NCI-H82 (cell line): ENCODE data around the gene SBF1.
"Not testable (repeated sequence)": the region's sequence is repeated elsewhere in the genome, so short reads cannot be mapped to it uniquely, and the experiment has no call there.

Experiments used
- DNase-seq: peaks from one replicate; lab custom pipeline; 2025; lab: John Stamatoyannopoulos, UW

SBF1 gene

GRCh38 chr22:50425179-50425916 lies 49.5 kb downstream of the SBF1 start:
- no peak for DNase-seq

DNA sequence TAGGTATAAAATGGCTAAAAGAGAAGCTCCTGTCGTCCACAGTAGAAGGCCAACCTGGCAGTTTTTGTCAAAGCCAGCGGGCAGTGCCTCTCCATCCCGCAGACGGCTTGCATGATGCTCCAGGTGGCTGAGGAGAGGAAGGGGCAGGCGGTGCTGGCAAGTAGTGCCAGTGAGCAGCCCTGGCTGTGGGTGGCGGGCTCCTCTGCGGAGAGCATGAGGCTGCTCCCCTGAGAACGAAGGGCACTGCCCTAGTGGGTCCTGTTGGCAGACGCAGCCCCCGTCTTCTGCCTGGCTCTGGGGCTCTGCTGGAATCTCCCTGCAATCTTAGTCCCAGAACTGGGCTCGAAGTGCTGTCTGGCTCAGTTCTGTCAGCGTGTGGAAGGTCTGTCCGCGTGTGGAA lies 50.9 kb downstream of the SBF1 start:
- DNase-seq: no peak

DNA sequence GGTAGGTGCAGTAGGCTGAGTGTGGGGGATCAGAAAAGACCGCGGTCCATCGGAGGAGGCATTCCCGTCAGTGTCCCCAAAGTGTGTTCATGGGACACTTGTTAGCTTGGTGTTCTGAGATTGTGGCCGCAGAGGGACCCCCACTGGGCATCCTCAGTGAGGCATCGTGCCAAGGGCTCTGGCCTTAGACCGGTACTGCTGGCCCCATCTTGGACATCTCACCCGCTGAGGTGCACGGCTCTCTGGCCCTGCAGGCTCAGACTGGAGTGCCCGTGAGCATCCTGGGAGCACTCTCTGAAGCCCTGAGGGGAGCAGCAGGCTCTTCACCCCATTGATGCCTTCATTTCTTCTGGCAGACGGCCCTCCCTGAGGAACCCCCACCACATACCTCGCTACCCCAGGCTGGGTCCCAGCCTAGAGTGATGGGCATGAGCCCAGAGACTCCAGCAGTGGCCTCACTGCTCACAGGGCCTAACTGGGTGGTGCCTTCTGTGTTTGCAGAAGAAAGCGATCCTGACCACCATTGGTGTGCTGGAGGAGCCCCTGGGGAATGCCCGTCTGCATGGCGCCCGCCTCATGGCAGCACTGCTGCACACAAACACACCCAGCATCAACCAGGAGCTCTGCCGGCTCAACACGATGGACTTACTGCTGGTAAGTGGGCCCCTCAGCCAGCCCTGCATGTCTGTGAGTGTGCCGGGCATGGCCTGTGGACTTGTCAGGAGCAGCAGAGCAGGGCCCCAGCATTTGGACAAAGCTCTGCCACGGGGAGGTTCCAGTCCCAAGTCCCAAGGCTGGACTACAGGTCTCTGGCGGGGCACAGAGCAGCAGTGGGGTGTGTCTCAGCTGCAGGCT lies 51.6 kb downstream of the SBF1 start:
- DNase-seq: no peak

- no peak for DNase-seq
These were observed 52.8 kb downstream of the SBF1 start for GRCh38 chr22:50422046-50422445.

DNA sequence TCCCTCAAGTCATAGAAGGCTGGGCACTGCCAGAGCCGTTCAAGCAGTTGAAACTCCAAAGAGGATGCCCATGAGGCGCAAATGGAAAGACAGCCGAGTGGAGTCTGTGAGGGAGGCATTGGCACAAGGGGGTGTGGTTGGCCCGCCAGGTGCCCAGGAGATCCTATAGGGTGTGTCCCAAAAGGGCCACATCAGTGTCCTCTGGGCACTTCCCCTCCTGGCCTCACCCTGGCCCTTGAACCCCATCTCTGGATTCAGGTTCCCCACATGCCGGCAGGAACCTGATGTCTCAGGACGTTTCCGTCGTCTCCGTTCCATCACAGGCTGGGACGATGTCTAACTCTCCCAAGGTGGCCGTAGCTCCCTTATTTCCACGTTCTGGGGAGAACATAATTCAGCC lies 54.3 kb downstream of the SBF1 start:
- DNase-seq: no peak

GRCh38 chr22:50420015-50420414 lies 54.8 kb downstream of the SBF1 start:
- DNase-seq: no peak

- DNase-seq: no peak
These were observed 55.7 kb downstream of the SBF1 start for GRCh38 chr22:50419116-50419515.

DNA sequence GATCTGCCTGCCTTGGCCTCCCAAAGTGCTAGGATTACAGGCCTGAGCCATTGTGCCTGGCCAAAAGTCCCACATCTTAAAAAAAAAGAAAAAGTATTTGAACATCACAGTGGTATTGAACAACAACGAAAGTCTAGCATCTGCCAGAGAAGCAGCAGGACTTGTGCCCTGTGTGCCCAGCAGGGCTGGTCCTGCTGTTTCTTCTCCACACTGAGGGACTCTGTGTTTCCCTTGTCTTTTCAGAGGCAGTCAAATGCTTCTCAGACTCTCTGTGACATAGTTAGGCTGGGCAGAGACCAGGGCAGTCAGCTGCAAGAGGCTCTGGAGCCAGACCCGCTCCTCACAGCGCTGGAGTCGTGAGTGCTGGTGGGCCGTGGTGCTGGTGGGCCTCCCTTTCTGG lies 56.2 kb downstream of the SBF1 start:
- no peak for DNase-seq

- DNase-seq: no peak
These were observed 57.2 kb downstream of the SBF1 start for GRCh38 chr22:50417411-50418210.

- DNase-seq: no peak
These were observed 57.8 kb downstream of the SBF1 start for GRCh38 chr22:50416996-50417395.

GRCh38 chr22:50415426-50415825 lies 59.4 kb downstream of the SBF1 start:
- DNase-seq: no peak

- no peak for DNase-seq
These were observed 60.2 kb downstream of the SBF1 start for GRCh38 chr22:50414476-50415248.

DNA sequence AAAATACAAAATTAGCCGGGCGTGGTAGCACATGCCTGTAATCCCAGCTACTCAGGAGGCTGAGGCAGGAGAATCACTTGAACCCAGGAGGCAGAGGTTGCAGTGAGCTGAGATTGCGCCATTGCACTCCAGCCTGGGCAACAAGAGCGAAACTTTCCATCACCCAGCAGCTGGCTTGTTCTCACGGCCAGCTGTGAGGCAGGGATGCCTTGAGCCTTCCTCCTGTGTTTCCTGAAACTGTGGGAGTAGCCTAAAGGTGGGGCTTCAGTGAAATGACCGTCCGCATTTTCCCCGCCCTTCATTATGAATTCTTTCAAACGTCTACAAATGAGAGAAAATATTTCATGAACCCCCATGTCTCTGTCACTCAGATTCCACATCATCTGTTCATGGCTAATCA lies 65.9 kb downstream of the SBF1 start:
- not testable (repeated sequence) for DNase-seq

- DNase-seq: no peak
These were observed 66.5 kb downstream of the SBF1 start for GRCh38 chr22:50408311-50408710.

DNA sequence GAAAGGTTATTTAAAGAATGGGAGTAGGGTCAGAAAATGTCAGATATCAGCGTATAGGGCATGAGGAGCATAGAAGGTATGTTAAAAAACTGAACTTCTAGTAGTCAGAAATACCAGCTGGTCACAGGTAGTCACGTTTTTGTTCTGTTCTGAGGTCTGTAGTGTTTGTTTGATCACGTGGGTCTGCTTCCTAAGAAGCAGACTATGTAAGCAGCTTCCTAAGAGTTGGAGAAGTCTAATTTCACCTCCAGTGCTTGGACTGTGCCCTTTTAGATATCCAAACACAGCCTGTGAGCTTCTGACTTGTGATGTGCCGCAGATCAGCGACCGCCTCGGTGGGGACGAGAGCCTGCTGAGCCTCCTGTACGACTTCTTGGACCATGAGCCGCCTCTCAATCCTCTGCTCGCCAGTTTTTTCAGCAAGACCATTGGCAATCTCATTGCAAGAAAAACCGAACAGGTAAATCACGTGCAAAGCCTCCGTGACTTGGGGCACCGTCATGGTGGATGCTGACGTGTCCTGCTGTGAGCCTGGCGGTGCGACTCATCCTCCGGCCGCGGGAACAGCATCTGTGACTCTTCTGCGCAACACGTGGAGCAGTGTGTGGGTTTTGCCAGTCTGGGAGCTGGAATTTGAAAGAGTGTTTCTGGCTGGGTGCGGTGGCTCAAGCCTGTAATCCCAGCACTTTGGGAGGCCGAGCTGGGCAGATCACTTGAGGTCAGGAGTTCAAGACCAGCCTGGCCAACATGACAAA lies 68.2 kb downstream of the SBF1 start:
- no peak for DNase-seq

DNA sequence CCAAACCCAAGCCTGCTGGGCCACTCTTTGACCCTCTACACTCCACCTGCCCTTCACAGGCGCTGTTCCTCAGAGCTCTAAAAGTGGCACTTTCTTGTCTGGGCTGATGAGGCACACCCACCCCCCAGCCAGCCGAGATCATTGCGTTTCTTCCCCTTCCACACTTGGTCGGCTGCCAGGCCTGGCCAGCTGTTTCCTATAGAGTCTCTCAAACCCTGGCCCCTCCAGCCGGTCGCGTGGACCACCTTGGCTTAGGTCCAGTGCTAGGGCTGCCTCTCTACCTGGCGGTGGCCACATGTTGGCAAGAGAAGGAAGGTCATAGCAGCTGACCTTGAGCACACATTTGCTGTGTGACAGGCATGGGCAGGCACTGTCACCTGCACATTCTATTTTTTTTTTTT lies 71.1 kb downstream of the SBF1 start:
- no peak for DNase-seq

- DNase-seq: no peak
These were observed 72.9 kb downstream of the SBF1 start for GRCh38 chr22:50401907-50402306.

- DNase-seq: no peak
These were observed 73.9 kb downstream of the SBF1 start for GRCh38 chr22:50400931-50401330.

- DNase-seq: no peak
These were observed 74.4 kb downstream of the SBF1 start for GRCh38 chr22:50400406-50400805.

GRCh38 chr22:50399751-50400331 lies 75.0 kb downstream of the SBF1 start:
- DNase-seq: peak; percentile 39
